Breast epithelium (tissue), 3 donors: ENCODE results near the gene NNT.

Experiments
- CTCF ChIP-seq, 3 donors: fragments of 450-650 bp; IDR thresholded peaks; one replicate each; pipeline ENCODE4 v1.5.1; 2016 to 2017; ENCODE audit warnings: antibody characterized with exemption in 3 of 3, mild to moderate bottlenecking in 3 of 3, moderate library complexity in 3 of 3
- POLR2A ChIP-seq: fragments of 450-650 bp; IDR thresholded peaks from one replicate; pipeline ENCODE4 v1.6.1; 2016; ENCODE audit warnings: antibody characterized with exemption, mild to moderate bottlenecking, moderate library complexity
- POLR2AphosphoS5 ChIP-seq, 3 donors: sonication (generic); formaldehyde crosslinking; IDR thresholded peaks; one replicate each; pipeline ENCODE4 v1.6.1; 2017; ENCODE audit warnings: antibody characterized with exemption in 3 of 3

DNA sequence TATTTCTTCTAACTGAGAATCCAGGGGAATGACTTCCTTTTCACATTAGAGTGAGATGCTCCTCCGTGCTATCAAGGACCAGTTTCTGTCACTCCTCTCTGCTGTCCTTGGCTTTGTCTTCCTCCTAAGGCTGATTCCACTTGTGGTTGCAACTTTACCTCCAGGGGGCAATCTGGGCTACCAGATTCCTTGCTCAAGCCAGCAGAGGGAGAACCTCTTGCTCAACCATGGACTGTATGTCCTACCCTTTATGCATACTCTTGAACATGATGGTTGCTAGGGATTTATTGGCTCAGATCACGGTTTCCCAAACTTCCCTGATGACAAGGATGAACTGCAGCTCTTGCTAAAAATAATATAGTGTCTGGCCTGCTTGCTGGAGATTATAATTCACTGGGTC is 24.0 kb downstream of the NNT start:
- TF ChIP-seq CTCF (IDR thresholded peaks at IDR 0.05) (no peak), POLR2A (no peak), POLR2AphosphoS5 (IDR thresholded peaks at IDR 0.05) (no peak)
